ENCODE data around the gene LETMD1.

The LETMD1 gene

DNA sequence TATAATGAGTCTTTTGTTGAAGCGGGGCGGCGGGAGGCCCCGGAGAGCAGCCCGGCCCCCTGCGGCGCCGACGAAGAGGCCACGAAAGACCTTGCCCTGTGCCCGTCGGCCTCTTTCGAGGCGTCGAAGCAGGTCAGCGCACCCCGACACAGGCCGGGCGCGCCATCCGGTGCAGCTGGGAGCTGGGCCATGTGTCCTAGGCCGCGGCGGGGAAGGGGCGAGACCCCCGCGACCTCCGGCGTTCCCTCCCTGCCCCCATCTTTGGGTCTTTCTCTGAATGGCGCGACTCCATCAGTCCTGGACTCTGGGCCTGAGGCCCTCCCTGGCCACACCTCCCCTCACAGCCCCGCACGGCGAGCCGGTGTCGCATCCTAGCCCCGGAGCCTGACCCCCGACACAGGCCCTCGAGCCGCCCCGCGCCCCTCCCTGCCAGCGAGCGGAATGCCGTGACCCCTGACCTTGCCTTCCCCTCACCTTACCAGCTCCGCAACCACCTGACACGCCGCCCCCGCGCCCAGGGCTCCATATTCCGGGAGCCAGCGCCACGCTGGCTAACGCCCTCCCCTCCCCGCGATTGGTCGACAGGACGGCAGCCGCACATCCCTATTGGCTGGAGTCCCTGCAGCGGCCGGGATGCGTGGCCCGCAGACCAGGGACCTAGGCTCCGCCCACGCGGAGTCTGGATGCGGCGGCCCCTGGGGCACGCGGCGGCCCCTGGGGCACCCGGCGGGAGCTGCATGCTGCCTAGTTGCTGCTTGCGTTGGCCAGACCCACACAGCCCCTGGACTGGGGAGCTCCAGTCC lies 22.1 kb upstream of the LETMD1 start, which contains the start of gene SLC11A2 (continued):
- TF ChIP-seq, protein P1, sequence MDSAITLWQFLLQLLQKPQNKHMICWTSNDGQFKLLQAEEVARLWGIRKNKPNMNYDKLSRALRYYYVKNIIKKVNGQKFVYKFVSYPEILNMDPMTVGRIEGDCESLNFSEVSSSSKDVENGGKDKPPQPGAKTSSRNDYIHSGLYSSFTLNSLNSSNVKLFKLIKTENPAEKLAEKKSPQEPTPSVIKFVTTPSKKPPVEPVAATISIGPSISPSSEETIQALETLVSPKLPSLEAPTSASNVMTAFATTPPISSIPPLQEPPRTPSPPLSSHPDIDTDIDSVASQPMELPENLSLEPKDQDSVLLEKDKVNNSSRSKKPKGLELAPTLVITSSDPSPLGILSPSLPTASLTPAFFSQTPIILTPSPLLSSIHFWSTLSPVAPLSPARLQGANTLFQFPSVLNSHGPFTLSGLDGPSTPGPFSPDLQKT (IDR thresholded peaks at IDR 0.05; ENCODE audit: borderline replicate concordance, low read depth, low read length) = no peak
- TF ChIP-seq ZNF776 (tag by site-specific recombination; IDR thresholded peaks at IDR 0.05; ENCODE audit: borderline replicate concordance) = no peak
- TF ChIP-seq, protein P2, sequence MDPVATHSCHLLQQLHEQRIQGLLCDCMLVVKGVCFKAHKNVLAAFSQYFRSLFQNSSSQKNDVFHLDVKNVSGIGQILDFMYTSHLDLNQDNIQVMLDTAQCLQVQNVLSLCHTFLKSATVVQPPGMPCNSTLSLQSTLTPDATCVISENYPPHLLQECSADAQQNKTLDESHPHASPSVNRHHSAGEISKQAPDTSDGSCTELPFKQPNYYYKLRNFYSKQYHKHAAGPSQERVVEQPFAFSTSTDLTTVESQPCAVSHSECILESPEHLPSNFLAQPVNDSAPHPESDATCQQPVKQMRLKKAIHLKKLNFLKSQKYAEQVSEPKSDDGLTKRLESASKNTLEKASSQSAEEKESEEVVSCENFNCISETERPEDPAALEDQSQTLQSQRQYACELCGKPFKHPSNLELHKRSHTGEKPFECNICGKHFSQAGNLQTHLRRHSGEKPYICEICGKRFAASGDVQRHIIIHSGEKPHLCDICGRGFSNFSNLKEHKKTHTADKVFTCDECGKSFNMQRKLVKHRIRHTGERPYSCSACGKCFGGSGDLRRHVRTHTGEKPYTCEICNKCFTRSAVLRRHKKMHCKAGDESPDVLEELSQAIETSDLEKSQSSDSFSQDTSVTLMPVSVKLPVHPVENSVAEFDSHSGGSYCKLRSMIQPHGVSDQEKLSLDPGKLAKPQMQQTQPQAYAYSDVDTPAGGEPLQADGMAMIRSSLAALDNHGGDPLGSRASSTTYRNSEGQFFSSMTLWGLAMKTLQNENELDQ (tag by site-specific recombination; IDR thresholded peaks at IDR 0.05; ENCODE audit: low read depth) = no peak
- TF ChIP-seq, protein P3, sequence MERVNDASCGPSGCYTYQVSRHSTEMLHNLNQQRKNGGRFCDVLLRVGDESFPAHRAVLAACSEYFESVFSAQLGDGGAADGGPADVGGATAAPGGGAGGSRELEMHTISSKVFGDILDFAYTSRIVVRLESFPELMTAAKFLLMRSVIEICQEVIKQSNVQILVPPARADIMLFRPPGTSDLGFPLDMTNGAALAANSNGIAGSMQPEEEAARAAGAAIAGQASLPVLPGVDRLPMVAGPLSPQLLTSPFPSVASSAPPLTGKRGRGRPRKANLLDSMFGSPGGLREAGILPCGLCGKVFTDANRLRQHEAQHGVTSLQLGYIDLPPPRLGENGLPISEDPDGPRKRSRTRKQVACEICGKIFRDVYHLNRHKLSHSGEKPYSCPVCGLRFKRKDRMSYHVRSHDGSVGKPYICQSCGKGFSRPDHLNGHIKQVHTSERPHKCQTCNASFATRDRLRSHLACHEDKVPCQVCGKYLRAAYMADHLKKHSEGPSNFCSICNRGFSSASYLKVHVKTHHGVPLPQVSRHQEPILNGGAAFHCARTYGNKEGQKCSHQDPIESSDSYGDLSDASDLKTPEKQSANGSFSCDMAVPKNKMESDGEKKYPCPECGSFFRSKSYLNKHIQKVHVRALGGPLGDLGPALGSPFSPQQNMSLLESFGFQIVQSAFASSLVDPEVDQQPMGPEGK (tag by site-specific recombination; IDR thresholded peaks at IDR 0.05) = peak; percentile 99
- peak; percentile 54 for TF ChIP-seq FEZF1 (tag by site-specific recombination; IDR thresholded peaks at IDR 0.05)
- TF ChIP-seq, protein P4, sequence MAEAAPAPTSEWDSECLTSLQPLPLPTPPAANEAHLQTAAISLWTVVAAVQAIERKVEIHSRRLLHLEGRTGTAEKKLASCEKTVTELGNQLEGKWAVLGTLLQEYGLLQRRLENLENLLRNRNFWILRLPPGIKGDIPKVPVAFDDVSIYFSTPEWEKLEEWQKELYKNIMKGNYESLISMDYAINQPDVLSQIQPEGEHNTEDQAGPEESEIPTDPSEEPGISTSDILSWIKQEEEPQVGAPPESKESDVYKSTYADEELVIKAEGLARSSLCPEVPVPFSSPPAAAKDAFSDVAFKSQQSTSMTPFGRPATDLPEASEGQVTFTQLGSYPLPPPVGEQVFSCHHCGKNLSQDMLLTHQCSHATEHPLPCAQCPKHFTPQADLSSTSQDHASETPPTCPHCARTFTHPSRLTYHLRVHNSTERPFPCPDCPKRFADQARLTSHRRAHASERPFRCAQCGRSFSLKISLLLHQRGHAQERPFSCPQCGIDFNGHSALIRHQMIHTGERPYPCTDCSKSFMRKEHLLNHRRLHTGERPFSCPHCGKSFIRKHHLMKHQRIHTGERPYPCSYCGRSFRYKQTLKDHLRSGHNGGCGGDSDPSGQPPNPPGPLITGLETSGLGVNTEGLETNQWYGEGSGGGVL (tag by site-specific recombination; IDR thresholded peaks at IDR 0.05) = peak; percentile 81
- TF ChIP-seq ZFP41 (tag by site-specific recombination; IDR thresholded peaks at IDR 0.05; ENCODE audit: borderline replicate concordance) = 0 out of 2 replicates have a peak, but pooled peaks have one; percentile 17
- peak; percentile 71 for TF ChIP-seq MYNN (tag by site-specific recombination; IDR thresholded peaks at IDR 0.05; ENCODE audit: borderline replicate concordance)
- peak; percentile 94 for TF ChIP-seq YY1 (tag by site-specific recombination; IDR thresholded peaks at IDR 0.05)
- TF ChIP-seq ZNF768 (tag by site-specific recombination; IDR thresholded peaks at IDR 0.05) = no peak
- no peak for TF ChIP-seq ZNF214 (tag by site-specific recombination; IDR thresholded peaks at IDR 0.05; ENCODE audit: borderline replicate concordance)
- TF ChIP-seq ZBTB21 (tag by site-specific recombination; IDR thresholded peaks at IDR 0.05) = peak; percentile 55; the same call in 1 of the 2 replicates
- no peak for TF ChIP-seq RBAK (tag by site-specific recombination; IDR thresholded peaks at IDR 0.05)
- TF ChIP-seq, protein P5, sequence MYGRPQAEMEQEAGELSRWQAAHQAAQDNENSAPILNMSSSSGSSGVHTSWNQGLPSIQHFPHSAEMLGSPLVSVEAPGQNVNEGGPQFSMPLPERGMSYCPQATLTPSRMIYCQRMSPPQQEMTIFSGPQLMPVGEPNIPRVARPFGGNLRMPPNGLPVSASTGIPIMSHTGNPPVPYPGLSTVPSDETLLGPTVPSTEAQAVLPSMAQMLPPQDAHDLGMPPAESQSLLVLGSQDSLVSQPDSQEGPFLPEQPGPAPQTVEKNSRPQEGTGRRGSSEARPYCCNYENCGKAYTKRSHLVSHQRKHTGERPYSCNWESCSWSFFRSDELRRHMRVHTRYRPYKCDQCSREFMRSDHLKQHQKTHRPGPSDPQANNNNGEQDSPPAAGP (tag by site-specific recombination; IDR thresholded peaks at IDR 0.05) = peak; percentile 89
- TF ChIP-seq KLF16 (tag by site-specific recombination; IDR thresholded peaks at IDR 0.05) = peak; percentile 92
- TF ChIP-seq ZNF785 (tag by site-specific recombination; IDR thresholded peaks at IDR 0.05) = peak; percentile 87
- peak; percentile 64 for TF ChIP-seq WT1 (tag by site-specific recombination; IDR thresholded peaks at IDR 0.05)
- peak; percentile 85 for TF ChIP-seq SP3 (tag by site-specific recombination; IDR thresholded peaks at IDR 0.05)
- TF ChIP-seq ZBTB1 (tag by site-specific recombination; IDR thresholded peaks at IDR 0.05) = peak; percentile 92
- no peak for TF ChIP-seq ZNF707 (tag by site-specific recombination; IDR thresholded peaks at IDR 0.05)
- peak; percentile 93 for TF ChIP-seq KLF9 (tag by site-specific recombination; IDR thresholded peaks at IDR 0.05; ENCODE audit: low read depth)
- no peak for TF ChIP-seq ZNF114 (tag by site-specific recombination; IDR thresholded peaks at IDR 0.05)
- no peak for TF ChIP-seq ZNF23 (tag by site-specific recombination; IDR thresholded peaks at IDR 0.05; ENCODE audit: borderline replicate concordance)
- 0 out of 2 replicates have a peak, but pooled peaks have one; percentile 40 for TF ChIP-seq ZNF366 (tag by site-specific recombination; conservative IDR thresholded peaks at IDR 0.05)
- no peak for TF ChIP-seq HOXC10 (CRISPR knock-in tag; IDR thresholded peaks at IDR 0.05)
- no peak for TF ChIP-seq ZNF138 (tag by site-specific recombination; IDR thresholded peaks at IDR 0.05; ENCODE audit: borderline replicate concordance)
- TF ChIP-seq, protein P6, sequence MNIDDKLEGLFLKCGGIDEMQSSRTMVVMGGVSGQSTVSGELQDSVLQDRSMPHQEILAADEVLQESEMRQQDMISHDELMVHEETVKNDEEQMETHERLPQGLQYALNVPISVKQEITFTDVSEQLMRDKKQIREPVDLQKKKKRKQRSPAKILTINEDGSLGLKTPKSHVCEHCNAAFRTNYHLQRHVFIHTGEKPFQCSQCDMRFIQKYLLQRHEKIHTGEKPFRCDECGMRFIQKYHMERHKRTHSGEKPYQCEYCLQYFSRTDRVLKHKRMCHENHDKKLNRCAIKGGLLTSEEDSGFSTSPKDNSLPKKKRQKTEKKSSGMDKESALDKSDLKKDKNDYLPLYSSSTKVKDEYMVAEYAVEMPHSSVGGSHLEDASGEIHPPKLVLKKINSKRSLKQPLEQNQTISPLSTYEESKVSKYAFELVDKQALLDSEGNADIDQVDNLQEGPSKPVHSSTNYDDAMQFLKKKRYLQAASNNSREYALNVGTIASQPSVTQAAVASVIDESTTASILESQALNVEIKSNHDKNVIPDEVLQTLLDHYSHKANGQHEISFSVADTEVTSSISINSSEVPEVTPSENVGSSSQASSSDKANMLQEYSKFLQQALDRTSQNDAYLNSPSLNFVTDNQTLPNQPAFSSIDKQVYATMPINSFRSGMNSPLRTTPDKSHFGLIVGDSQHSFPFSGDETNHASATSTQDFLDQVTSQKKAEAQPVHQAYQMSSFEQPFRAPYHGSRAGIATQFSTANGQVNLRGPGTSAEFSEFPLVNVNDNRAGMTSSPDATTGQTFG (tag by site-specific recombination; IDR thresholded peaks at IDR 0.05; ENCODE audit: borderline replicate concordance) = no peak
- TF ChIP-seq ZNF423 (tag by site-specific recombination; IDR thresholded peaks at IDR 0.05) = 0 out of 2 replicates have a peak, but pooled peaks have one; percentile 54
- TF ChIP-seq ZBTB7A (tag by site-specific recombination; IDR thresholded peaks at IDR 0.05; ENCODE audit: low read depth) = peak; percentile 94

All from HEK293 (cell line).